ENCODE data around the gene BHLHA9.
"Not testable (repeated sequence)": the region's sequence is repeated elsewhere in the genome, so short reads cannot be mapped to it uniquely, and the experiment has no call there.

The BHLHA9 gene

GRCh38 chr17:1270210-1271029 lies at the start of gene BHLHA9:
Gene BHLHA9 (plus strand): TSS chr17:1270444. CDS start chr17:1270564, 120 bp downstream.
- no peak for DNase-seq

- no peak for DNase-seq
Observed at GRCh38 chr17:1221209-1221608, 49.0 kb upstream of the BHLHA9 start.

- DNase-seq = no peak
Observed at GRCh38 chr17:1222321-1222720, 47.9 kb upstream of the BHLHA9 start.

GRCh38 chr17:1223662-1224061 lies 46.6 kb upstream of the BHLHA9 start:
- no peak for DNase-seq

GRCh38 chr17:1224330-1224729 lies 45.9 kb upstream of the BHLHA9 start:
- no peak for DNase-seq

- no peak for DNase-seq
Observed at GRCh38 chr17:1226308-1226707, 43.9 kb upstream of the BHLHA9 start.

- DNase-seq = no peak
Observed at GRCh38 chr17:1227365-1227764, 42.9 kb upstream of the BHLHA9 start.

GRCh38 chr17:1227917-1228780 lies 42.1 kb upstream of the BHLHA9 start:
- no peak for DNase-seq

- DNase-seq = no peak
Observed at GRCh38 chr17:1228781-1229348, 41.4 kb upstream of the BHLHA9 start.

- no peak for DNase-seq
Observed at GRCh38 chr17:1229349-1229899, 40.8 kb upstream of the BHLHA9 start.

GRCh38 chr17:1229900-1230501 lies 40.2 kb upstream of the BHLHA9 start:
- no peak for DNase-seq

- no peak for DNase-seq
Observed at GRCh38 chr17:1231456-1231855, 38.8 kb upstream of the BHLHA9 start.

GRCh38 chr17:1232331-1232730 lies 37.9 kb upstream of the BHLHA9 start:
- no peak for DNase-seq

GRCh38 chr17:1232786-1233185 lies 37.5 kb upstream of the BHLHA9 start:
- DNase-seq = no peak

- no peak for DNase-seq
Observed at GRCh38 chr17:1234455-1234854, 35.8 kb upstream of the BHLHA9 start.

- DNase-seq = no peak
Observed at GRCh38 chr17:1237471-1237870, 32.8 kb upstream of the BHLHA9 start.

- no peak for DNase-seq
Observed at GRCh38 chr17:1239210-1239609, 31.0 kb upstream of the BHLHA9 start.

GRCh38 chr17:1240426-1240825 lies 29.8 kb upstream of the BHLHA9 start:
- DNase-seq = not testable (repeated sequence)

- no peak for DNase-seq
Observed at GRCh38 chr17:1241929-1242328, 28.3 kb upstream of the BHLHA9 start.

GRCh38 chr17:1244606-1245012 lies 25.6 kb upstream of the BHLHA9 start:
- DNase-seq = no peak

- peak; percentile 78 for DNase-seq
Observed at GRCh38 chr17:1251866-1252608, 18.2 kb upstream of the BHLHA9 start.

GRCh38 chr17:1255041-1255440 lies 15.2 kb upstream of the BHLHA9 start:
- DNase-seq = no peak

Data from NCI-H1694 treated with DMSO at 0.1 percent for 48 hours (cell line).